Measurements from ENCODE around the gene CFAP69. TPM values are rescaled to one million over a fixed set of nuclear protein-coding genes. Genes with fewer than 3 reads are reported as not detected.

CFAP69 gene
- total and polyA plus RNA-seq, 4 donors, result 1.8 to 60.0 (median 9.0) TPM

- H3K4me1 ChIP-seq (ENCODE audit: control insufficient read depth in 5 of 5, insufficient read depth in 5 of 5, low read length in 5 of 5), result peaks cover 0 to 5% (median 0%) of the 10 kb centered on the region in 5 donors
- DNase-seq (peak in 2 of 3 donors; percentile 18 to 29), ATAC-seq (ENCODE audit: insufficient read depth, low FRiP score) (no peak)
- no peak within 1 kb of the TSS for H3K27ac ChIP-seq (ENCODE audit: low read depth in 1 of 2, low read length in 1 of 2)
- WGBS, 2 donors, result 1 to 4% methylated on average over 57 to 62 of the region's 62 CpGs
- H3K36me3 ChIP-seq (ENCODE audit: control insufficient read depth in 4 of 4, insufficient read depth in 4 of 4, low read length in 4 of 4), result no peaks in the 10 kb centered on the region
- peaks cover 4 to 49% (median 38%) of the 10 kb centered on the region in 3 donors for H3K27me3 ChIP-seq (ENCODE audit: control insufficient read depth in 3 of 3, insufficient read depth in 3 of 3, low read length in 2 of 3)
- no peak within 1 kb of the TSS for H3K4me3 ChIP-seq
- H3K9ac ChIP-seq (ENCODE audit: insufficient read depth in 1 of 2, low read length in 2 of 2), result no peak within 1 kb of the TSS
- no peaks in the 10 kb centered on the region for H3K9me3 ChIP-seq (ENCODE audit: control insufficient read depth in 4 of 4, insufficient read depth in 3 of 4, low read length in 3 of 4)
- no peak for TF ChIP-seq CTCF (IDR thresholded peaks at IDR 0.05; ENCODE audit: control extremely low read depth, extremely low read depth)
Observed at GRCh38 chr7:90320801-90321494, 76.0 kb downstream of the CFAP69 start, which contains the start of gene FAM237B. Gene FAM237B, minus strand, starts transcription at chr7:90321304. Its CDS starts 1,556 bp downstream, at chr7:90319748.

DNA sequence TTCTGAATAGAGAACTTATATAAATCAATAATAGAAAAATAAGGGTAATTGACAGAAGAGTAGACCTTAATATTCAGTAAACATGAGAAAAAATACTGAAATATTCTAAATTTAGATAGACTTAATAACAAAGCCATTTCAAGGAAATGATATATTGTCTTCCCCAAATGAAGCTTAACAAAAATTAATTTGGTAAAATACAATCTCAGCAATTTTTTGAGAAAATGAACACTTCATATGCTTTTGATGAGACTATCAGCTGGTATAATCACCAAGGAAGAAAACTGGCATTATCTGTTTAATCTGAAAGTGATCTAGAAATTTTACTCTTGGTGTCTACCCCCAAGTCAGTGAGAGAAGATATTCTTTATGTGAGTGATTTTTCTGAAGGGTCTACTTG is 77.9 kb downstream of the CFAP69 start:
- ATAC-seq (ENCODE audit: insufficient read depth, low FRiP score), result no peak
- no peak for TF ChIP-seq CTCF (IDR thresholded peaks at IDR 0.05; ENCODE audit: control extremely low read depth, extremely low read depth)
- DNase-seq, result no peak
- Histone ChIP-seq H3K36me3 (ENCODE audit: control insufficient read depth in 4 of 4, insufficient read depth in 4 of 4, low read length in 4 of 4) (no peaks in the 10 kb centered on the region), H3K4me1 (ENCODE audit: control insufficient read depth in 5 of 5, insufficient read depth in 5 of 5, low read length in 5 of 5) (peaks cover 0 to 5% (median 0%) of the 10 kb centered on the region in 5 donors), H3K4me3 (no peak overlapping the region), H3K27me3 (ENCODE audit: control insufficient read depth in 3 of 3, insufficient read depth in 3 of 3, low read length in 2 of 3) (peaks cover 4 to 49% (median 36%) of the 10 kb centered on the region in 3 donors), H3K9me3 (ENCODE audit: control insufficient read depth in 4 of 4, insufficient read depth in 3 of 4, low read length in 3 of 4) (no peaks in the 10 kb centered on the region), H3K27ac (ENCODE audit: low read depth in 1 of 2, low read length in 1 of 2) (no peak overlapping the region), H3K9ac (ENCODE audit: insufficient read depth in 1 of 2, low read length in 2 of 2) (no peak overlapping the region)

DNA sequence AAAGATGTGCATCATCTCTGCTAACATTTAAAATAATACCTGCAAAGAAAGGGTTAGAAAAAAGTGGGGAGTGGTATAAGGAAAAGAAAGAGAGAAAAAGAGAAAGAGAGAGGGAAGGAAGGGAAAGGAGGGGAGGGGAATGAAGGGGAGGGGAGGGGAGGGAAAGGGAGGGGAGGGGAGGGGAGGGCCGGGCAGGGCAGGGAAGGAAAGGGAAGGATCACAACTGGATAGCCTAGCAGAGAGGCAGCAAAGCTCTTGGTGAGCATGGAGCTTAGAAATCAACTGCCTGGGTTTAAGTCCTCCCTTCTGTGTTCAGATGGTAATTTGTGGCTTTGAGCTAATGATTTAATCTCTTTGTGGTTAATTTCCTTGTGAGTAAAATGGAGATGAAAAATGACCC is 81.5 kb downstream of the CFAP69 start:
- no peaks in the 10 kb centered on the region for H3K4me1 ChIP-seq (ENCODE audit: control insufficient read depth in 5 of 5, insufficient read depth in 5 of 5, low read length in 5 of 5)
- H3K9me3 ChIP-seq (ENCODE audit: control insufficient read depth in 4 of 4, insufficient read depth in 3 of 4, low read length in 3 of 4), result no peaks in the 10 kb centered on the region
- no peak overlapping the region for H3K27ac ChIP-seq (ENCODE audit: low read depth in 1 of 2, low read length in 1 of 2)
- 11% methylated on average over 1 of the region's 1 CpG for WGBS, 2 donors
- no peaks in the 10 kb centered on the region for H3K36me3 ChIP-seq (ENCODE audit: control insufficient read depth in 4 of 4, insufficient read depth in 4 of 4, low read length in 4 of 4)
- TF ChIP-seq CTCF (IDR thresholded peaks at IDR 0.05; ENCODE audit: control extremely low read depth, extremely low read depth), result no peak
- H3K9ac ChIP-seq (ENCODE audit: insufficient read depth in 1 of 2, low read length in 2 of 2), result no peak overlapping the region
- ATAC-seq (ENCODE audit: insufficient read depth, low FRiP score), result no peak
- DNase-seq, result no peak
- H3K4me3 ChIP-seq, result no peak overlapping the region
- peaks cover 4 to 29% (median 16%) of the 10 kb centered on the region in 3 donors for H3K27me3 ChIP-seq (ENCODE audit: control insufficient read depth in 3 of 3, insufficient read depth in 3 of 3, low read length in 2 of 3)

Data from lung (tissue), 12 donors.